Measurements from ENCODE around the gene MTMR2. TPM values are rescaled to one million over a fixed set of nuclear protein-coding genes. Genes with fewer than 3 reads are reported as not detected.

MTMR2 gene
- total and polyA plus RNA-seq, 2 experiments from 2014 or later = 22.9 to 36.6 TPM

DNA sequence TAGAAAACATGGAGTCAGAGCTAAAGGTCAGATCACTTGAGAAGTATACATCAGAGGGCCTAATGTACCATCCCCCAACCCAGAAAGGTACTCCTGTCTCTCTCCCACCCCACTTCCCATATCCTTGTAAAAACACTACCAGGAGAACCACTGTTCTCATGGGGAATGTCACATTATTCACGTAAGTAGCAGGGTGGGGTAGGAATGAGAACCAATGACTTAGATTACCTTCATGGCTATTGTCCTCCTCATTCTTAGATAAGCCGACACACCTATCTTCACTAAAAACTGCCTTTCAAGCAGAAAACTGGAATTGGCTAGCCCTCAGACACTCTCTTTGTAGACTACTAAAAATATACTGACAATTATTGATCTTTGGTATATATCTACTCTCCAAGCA is 70.0 kb downstream of the MTMR2 start:
- H3K36me3 ChIP-seq (replicated peaks; ENCODE audit: insufficient read depth, low read depth) = no peaks in the 10 kb centered on the region
- no peak overlapping the region for H3K27ac ChIP-seq
- H3K4me2 ChIP-seq = no peak overlapping the region
- H3K9me2 ChIP-seq (replicated peaks; ENCODE audit: insufficient read depth) = no peaks in the 10 kb centered on the region
- H3K79me2 ChIP-seq = no peaks in the 10 kb centered on the region
- TF ChIP-seq EZH2phosphoT487 (IDR thresholded peaks at IDR 0.05; ENCODE audit: low read depth, severe bottlenecking, unreplicated experiment) = no peak
- TF ChIP-seq EZH2 (IDR thresholded peaks at IDR 0.05; ENCODE audit: borderline replicate concordance) = no peak
- TF ChIP-seq, protein P1, sequence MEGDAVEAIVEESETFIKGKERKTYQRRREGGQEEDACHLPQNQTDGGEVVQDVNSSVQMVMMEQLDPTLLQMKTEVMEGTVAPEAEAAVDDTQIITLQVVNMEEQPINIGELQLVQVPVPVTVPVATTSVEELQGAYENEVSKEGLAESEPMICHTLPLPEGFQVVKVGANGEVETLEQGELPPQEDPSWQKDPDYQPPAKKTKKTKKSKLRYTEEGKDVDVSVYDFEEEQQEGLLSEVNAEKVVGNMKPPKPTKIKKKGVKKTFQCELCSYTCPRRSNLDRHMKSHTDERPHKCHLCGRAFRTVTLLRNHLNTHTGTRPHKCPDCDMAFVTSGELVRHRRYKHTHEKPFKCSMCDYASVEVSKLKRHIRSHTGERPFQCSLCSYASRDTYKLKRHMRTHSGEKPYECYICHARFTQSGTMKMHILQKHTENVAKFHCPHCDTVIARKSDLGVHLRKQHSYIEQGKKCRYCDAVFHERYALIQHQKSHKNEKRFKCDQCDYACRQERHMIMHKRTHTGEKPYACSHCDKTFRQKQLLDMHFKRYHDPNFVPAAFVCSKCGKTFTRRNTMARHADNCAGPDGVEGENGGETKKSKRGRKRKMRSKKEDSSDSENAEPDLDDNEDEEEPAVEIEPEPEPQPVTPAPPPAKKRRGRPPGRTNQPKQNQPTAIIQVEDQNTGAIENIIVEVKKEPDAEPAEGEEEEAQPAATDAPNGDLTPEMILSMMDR (IDR thresholded peaks at IDR 0.05; ENCODE audit: poor library complexity) = no peak
- no peak overlapping the region for H3K4me3 ChIP-seq
- H3K27me3 ChIP-seq = no peaks in the 10 kb centered on the region
- no peak overlapping the region for H2AFZ ChIP-seq
- H3K9me3 ChIP-seq (ENCODE audit: low read depth) = no peaks in the 10 kb centered on the region
- H4K20me1 ChIP-seq (ENCODE audit: insufficient read depth, poor library complexity, severe bottlenecking) = no peaks in the 10 kb centered on the region
- DNase-seq (ENCODE audit: low spot score) = no peak
- 66% methylated on average over 2 of the region's 2 CpGs for WGBS (ENCODE audit: low lambda C conversion rate, missing lambda C conversion rate)
- no peaks in the 10 kb centered on the region for H3K4me1 ChIP-seq (ENCODE audit: insufficient read depth)

DNA sequence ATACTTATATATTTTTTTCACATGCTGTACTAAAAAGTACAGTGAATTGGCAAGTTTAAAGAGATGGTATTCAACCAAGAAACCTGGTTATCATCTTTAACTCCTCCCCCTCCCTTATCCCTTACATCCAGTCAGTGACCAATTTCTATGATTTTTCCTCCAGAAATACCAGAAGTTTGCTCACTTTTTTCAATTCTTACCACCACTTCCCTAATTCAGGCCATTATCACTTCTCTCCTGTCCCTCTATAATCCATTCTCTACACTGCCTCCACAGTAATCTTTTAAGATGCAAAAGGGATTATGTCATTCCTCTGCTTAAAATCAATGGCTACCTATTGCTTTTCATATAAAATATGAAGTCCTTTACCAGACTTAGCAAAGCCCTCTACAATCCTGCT is 70.8 kb downstream of the MTMR2 start:
- DNase-seq (ENCODE audit: low spot score) = no peak
- TF ChIP-seq, protein P1 (IDR thresholded peaks at IDR 0.05; ENCODE audit: poor library complexity) = no peak
- TF ChIP-seq EZH2phosphoT487 (IDR thresholded peaks at IDR 0.05; ENCODE audit: low read depth, severe bottlenecking, unreplicated experiment) (no peak), EZH2 (IDR thresholded peaks at IDR 0.05; ENCODE audit: borderline replicate concordance) (no peak)
- Histone ChIP-seq H4K20me1 (ENCODE audit: insufficient read depth, poor library complexity, severe bottlenecking) (no peaks in the 10 kb centered on the region), H3K9me2 (replicated peaks; ENCODE audit: insufficient read depth) (no peaks in the 10 kb centered on the region), H3K4me2 (no peak overlapping the region), H3K27me3 (no peaks in the 10 kb centered on the region), H3K79me2 (no peaks in the 10 kb centered on the region), H3K27ac (no peak overlapping the region), H3K4me1 (ENCODE audit: insufficient read depth) (no peaks in the 10 kb centered on the region), H3K4me3 (no peak overlapping the region), H3K9me3 (ENCODE audit: low read depth) (no peaks in the 10 kb centered on the region), H3K36me3 (replicated peaks; ENCODE audit: insufficient read depth, low read depth) (no peaks in the 10 kb centered on the region), H2AFZ (no peak overlapping the region)

DNA sequence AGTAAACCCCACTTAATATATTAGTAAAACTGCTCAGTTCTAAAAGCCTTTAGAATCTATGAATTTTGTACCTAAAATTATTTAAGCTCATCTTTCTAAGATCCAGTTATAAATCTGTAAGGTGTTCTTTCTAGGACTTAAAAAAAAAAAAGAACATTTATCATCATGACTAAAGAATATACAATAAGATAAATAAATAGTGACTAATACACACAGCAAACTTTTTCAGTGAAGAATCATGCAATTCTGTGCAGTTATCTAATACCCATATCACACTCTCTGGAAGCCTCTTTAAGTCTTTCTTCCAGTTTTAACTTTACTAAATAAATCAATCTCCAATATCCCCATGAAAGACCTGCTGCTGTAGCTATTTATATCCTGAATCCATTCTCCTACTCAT is 73.8 kb downstream of the MTMR2 start:
- Histone ChIP-seq H3K4me1 (ENCODE audit: insufficient read depth) (no peaks in the 10 kb centered on the region), H3K4me3 (no peak overlapping the region), H3K4me2 (no peak overlapping the region), H3K36me3 (replicated peaks; ENCODE audit: insufficient read depth, low read depth) (no peaks in the 10 kb centered on the region), H3K27ac (no peak overlapping the region), H2AFZ (no peak overlapping the region), H3K27me3 (no peaks in the 10 kb centered on the region), H3K9me3 (ENCODE audit: low read depth) (no peaks in the 10 kb centered on the region), H3K9me2 (replicated peaks; ENCODE audit: insufficient read depth) (no peaks in the 10 kb centered on the region), H3K79me2 (no peaks in the 10 kb centered on the region), H4K20me1 (ENCODE audit: insufficient read depth, poor library complexity, severe bottlenecking) (no peaks in the 10 kb centered on the region)
- no peak for DNase-seq (ENCODE audit: low spot score)
- TF ChIP-seq, protein P1 (IDR thresholded peaks at IDR 0.05; ENCODE audit: poor library complexity) = no peak
- TF ChIP-seq EZH2phosphoT487 (IDR thresholded peaks at IDR 0.05; ENCODE audit: low read depth, severe bottlenecking, unreplicated experiment) (no peak), EZH2 (IDR thresholded peaks at IDR 0.05; ENCODE audit: borderline replicate concordance) (no peak)

All from hepatocyte (in vitro differentiated cells).